ENCODE measurements around the gene LPAR2. TPM values are rescaled to one million over a fixed set of nuclear protein-coding genes. Genes with fewer than 3 reads are reported as not detected.
"Not testable (repeated sequence)": the region's sequence is repeated elsewhere in the genome, so short reads cannot be mapped to it uniquely, and the experiment has no call there.

LPAR2 gene
- total RNA-seq, 1 experiment from 2014 or later, result 5.6 TPM

GRCh38 chr19:19606021-19606420, 22.0 kb downstream of the LPAR2 start:
- DNase-seq (ENCODE audit: low spot score), result no peak
- in situ Hi-C loops (cut with HindIII; ENCODE audit: low sequenced_read_pairs), result no loop called here

- DNase-seq (ENCODE audit: low spot score), result no peak
- in situ Hi-C loops (cut with HindIII; ENCODE audit: low sequenced_read_pairs), result no loop called here
These were observed 25.2 kb downstream of the LPAR2 start for GRCh38 chr19:19602713-19603324.

- in situ Hi-C loops (cut with HindIII; ENCODE audit: low sequenced_read_pairs), result no loop called here
- DNase-seq (ENCODE audit: low spot score), result no peak
These were observed 25.8 kb downstream of the LPAR2 start for GRCh38 chr19:19602136-19602712.

GRCh38 chr19:19600793-19601330, 27.2 kb downstream of the LPAR2 start:
- DNase-seq (ENCODE audit: low spot score), result no peak
- in situ Hi-C loops (cut with HindIII; ENCODE audit: low sequenced_read_pairs), result no loop called here

GRCh38 chr19:19598728-19599451, 29.1 kb downstream of the LPAR2 start:
- in situ Hi-C loops (cut with HindIII; ENCODE audit: low sequenced_read_pairs), result not testable (repeated sequence)

GRCh38 chr19:19597809-19598306, 30.2 kb downstream of the LPAR2 start:
- no peak for DNase-seq (ENCODE audit: low spot score)
- in situ Hi-C loops (cut with HindIII; ENCODE audit: low sequenced_read_pairs), result no loop called here

More at GRCh38 chr19:19598728-19599451, 29.1 kb downstream of the LPAR2 start:
- DNase-seq (ENCODE audit: low spot score), result not testable (repeated sequence)

GRCh38 chr19:19595171-19595701, 32.8 kb downstream of the LPAR2 start:
- no peak for DNase-seq (ENCODE audit: low spot score)
- in situ Hi-C loops (cut with HindIII; ENCODE audit: low sequenced_read_pairs), result no loop called here

- in situ Hi-C loops (cut with HindIII; ENCODE audit: low sequenced_read_pairs), result no loop called here
- no peak for DNase-seq (ENCODE audit: low spot score)
These were observed 33.6 kb downstream of the LPAR2 start for GRCh38 chr19:19594381-19594780.

- in situ Hi-C loops (cut with HindIII; ENCODE audit: low sequenced_read_pairs), result no loop called here
- no peak for DNase-seq (ENCODE audit: low spot score)
These were observed 35.3 kb downstream of the LPAR2 start for GRCh38 chr19:19592690-19593089.

GRCh38 chr19:19591133-19591825, 36.7 kb downstream of the LPAR2 start:
- no peak for DNase-seq (ENCODE audit: low spot score)
- in situ Hi-C loops (cut with HindIII; ENCODE audit: low sequenced_read_pairs), result no loop called here

GRCh38 chr19:19588546-19588945, 39.5 kb downstream of the LPAR2 start:
- in situ Hi-C loops (cut with HindIII; ENCODE audit: low sequenced_read_pairs), result no loop called here
- DNase-seq (ENCODE audit: low spot score), result no peak

- in situ Hi-C loops (cut with HindIII; ENCODE audit: low sequenced_read_pairs), result no loop called here
- DNase-seq (ENCODE audit: low spot score), result peak; percentile 27
These were observed 40.2 kb downstream of the LPAR2 start for GRCh38 chr19:19587771-19588170.

- in situ Hi-C loops (cut with HindIII; ENCODE audit: low sequenced_read_pairs), result no loop called here
- no peak for DNase-seq (ENCODE audit: low spot score)
These were observed 43.7 kb downstream of the LPAR2 start for GRCh38 chr19:19584356-19584755.

- no peak for DNase-seq (ENCODE audit: low spot score)
- in situ Hi-C loops (cut with HindIII; ENCODE audit: low sequenced_read_pairs), result no loop called here
These were observed 45.5 kb downstream of the LPAR2 start for GRCh38 chr19:19582471-19582870.

- in situ Hi-C loops (cut with HindIII; ENCODE audit: low sequenced_read_pairs), result no loop called here
- no peak for DNase-seq (ENCODE audit: low spot score)
These were observed 46.6 kb downstream of the LPAR2 start for GRCh38 chr19:19581391-19581790.

- no peak for DNase-seq (ENCODE audit: low spot score)
- in situ Hi-C loops (cut with HindIII; ENCODE audit: low sequenced_read_pairs), result no loop called here
These were observed 47.6 kb downstream of the LPAR2 start for GRCh38 chr19:19580418-19580817.

GRCh38 chr19:19579533-19580361, 48.3 kb downstream of the LPAR2 start:
- in situ Hi-C loops (cut with HindIII; ENCODE audit: low sequenced_read_pairs), result no loop called here
- DNase-seq (ENCODE audit: low spot score), result no peak

- DNase-seq (ENCODE audit: low spot score), result no peak
- in situ Hi-C loops (cut with HindIII; ENCODE audit: low sequenced_read_pairs), result no loop called here
These were observed 49.8 kb downstream of the LPAR2 start for GRCh38 chr19:19578252-19578651.

Data from G401 (cell line).